K562 (cell line): Measurements from ENCODE around the gene IGF2BP3. TPM values are rescaled to one million over a fixed set of nuclear protein-coding genes. Genes with fewer than 3 reads are reported as not detected.
A peak's percentile ranks its signal among the peaks of the same experiment; 100 is the strongest.

Experiments used
- ARID1B ChIP-seq: fragments of 450-650 bp; IDR thresholded peaks from 2 replicates; pipeline ENCODE4 v1.6.1; 2016; ENCODE audit warnings: antibody characterized with exemption, mild to moderate bottlenecking, inconsistent platforms
- ATF7 ChIP-seq: fragments of 450-650 bp; IDR thresholded peaks from 2 replicates; pipeline ENCODE4 v1.7.1; 2014; ENCODE audit warnings: mild to moderate bottlenecking, moderate library complexity
- BCOR ChIP-seq: fragments of 450-650 bp; IDR thresholded peaks from 2 replicates; pipeline ENCODE4 v1.6.1; 2016
- EP300 ChIP-seq: IDR thresholded peaks from 2 replicates; pipeline ENCODE4 v1.6.1; 2012; ENCODE audit warnings: low read length, improper control_type of control experiment
- EP400 ChIP-seq: fragments of 450-650 bp; IDR thresholded peaks from 2 replicates; pipeline ENCODE4 v1.6.1; 2017; ENCODE audit warnings: antibody characterized with exemption, mild to moderate bottlenecking, moderate library complexity
- ERF ChIP-seq: fragments of 450-650 bp; formaldehyde crosslinking; IDR thresholded peaks from 2 replicates; pipeline ENCODE4 v1.4.0; 2020; ENCODE audit warnings: mild to moderate bottlenecking, mixed read lengths
- SMARCA4 ChIP-seq: fragments of 450-650 bp; IDR thresholded peaks from 2 replicates; pipeline ENCODE4 v1.6.1; 2016
- TAF1 ChIP-seq: IDR thresholded peaks from 2 replicates; pipeline ENCODE4 v1.6.1; 2011; ENCODE audit warnings: mild to moderate bottlenecking, low read length, moderate library complexity; ENCODE audit not compliant: insufficient read depth, control insufficient read depth, severe bottlenecking; ENCODE audit errors: extremely low read depth
- TCF7L2 ChIP-seq: fragments of 150-350 bp; IDR thresholded peaks from 2 replicates; pipeline ENCODE4 v1.6.1; 2016; ENCODE audit warnings: low read depth, mild to moderate bottlenecking, low read length, moderate library complexity
- TOE1 ChIP-seq, 2 experiments: fragments of 450-650 bp in 1 of 2; sonication (generic) in 1 of 2; formaldehyde crosslinking in 1 of 2; IDR thresholded peaks; 2 replicates each; pipeline versions ENCODE4 v1.7.1 to v1.8.0; 2016 to 2022; ENCODE audit warnings: borderline replicate concordance in 2 of 2, mild to moderate bottlenecking in 2 of 2, antibody characterized with exemption in 1 of 2, inconsistent platforms in 1 of 2, low read depth in 1 of 2, missing genetic modification reagents in 1 of 2, moderate library complexity in 1 of 2
- TRIM24 ChIP-seq, 2 experiments: fragments of 450-650 bp; IDR thresholded peaks; 2 replicates each; pipeline ENCODE4 v1.6.1; 2016
- ZC3H11A ChIP-seq: IDR thresholded peaks from 2 replicates; pipeline ENCODE4 v1.6.1; 2012; ENCODE audit warnings: low read depth, low read length, improper control_type of control experiment
- ZNF408 ChIP-seq: fragments of 250-450 bp; sonication (Bioruptor Pico); IDR thresholded peaks from 2 replicates; pipeline ENCODE4 v1.4.0; 2020; ENCODE audit warnings: low read depth, mild to moderate bottlenecking, moderate library complexity
- polyA plus RNA-seq, 8 experiments: library from polyadenylated mRNA; depleted of rRNA in 4 of 8; stranded (reverse) in 5 of 8; unstranded in 3 of 8; fragments of >200 nt; fragmentation: Nextera tagmentation in 2 of 8; fragmentation: Illumina TruSeq in 1 of 8; extraction: Ambion mirVana in 2 of 8; extraction: Trizol in 1 of 8; gene quantifications; 2 replicates each; pipeline versions ENCODE4 v1.2.1 to v1.2.3, GENCODE V29; 2011 to 2014; ENCODE audit warnings: inconsistent platforms in 1 of 8, missing spikeins in 1 of 8
- total RNA-seq, 7 experiments: library from RNA; depleted of rRNA in 6 of 7; stranded (reverse); fragments of >200 nt in 6 of 7; fragmentation: Illumina TruSeq in 2 of 7; extraction: Trizol in 2 of 7; gene quantifications; 2 replicates each; pipeline versions ENCODE4 v1.2.1 to v1.2.3, GENCODE V29; 2011 to 2021; ENCODE audit warnings: low replicate concordance in 1 of 7
- TF ChIP-seq, protein P1 (sequence below): fragments of 450-650 bp; IDR thresholded peaks from 2 replicates; pipeline ENCODE4 v1.6.1; 2017; ENCODE audit warnings: antibody characterized with exemption
- TF ChIP-seq, protein P2 (sequence below): sonication (generic); formaldehyde crosslinking; IDR thresholded peaks from 2 replicates; pipeline ENCODE4 v1.4.0; 2020; ENCODE audit warnings: mild to moderate bottlenecking, missing genetic modification reagents
- TF ChIP-seq, protein P3 (sequence below), 2 experiments: IDR thresholded peaks; 2 replicates each; pipeline ENCODE4 v1.6.1; 2011; ENCODE audit warnings: borderline replicate concordance in 1 of 2, control low read depth in 1 of 2, low read depth in 1 of 2, low read length in 1 of 2, mild to moderate bottlenecking in 1 of 2, mixed read lengths in 1 of 2, moderate library complexity in 1 of 2; ENCODE audit not compliant: insufficient read depth in 1 of 2, insufficient read length in 1 of 2, poor library complexity in 1 of 2, severe bottlenecking in 1 of 2; ENCODE audit errors: extremely low read depth in 1 of 2
- TF ChIP-seq, protein P4 (sequence below): IDR thresholded peaks from 3 replicates; pipeline ENCODE4 v1.6.1; 2011; ENCODE audit warnings: borderline replicate concordance, mild to moderate bottlenecking; ENCODE audit not compliant: insufficient read length, insufficient read depth
- TF ChIP-seq, protein P5 (sequence below), 2 experiments: IDR thresholded peaks in 1 of 2; conservative IDR thresholded peaks in 1 of 2; 2 replicates each; pipeline ENCODE4 v1.6.1; 2016; ENCODE audit warnings: low read depth in 2 of 2, mild to moderate bottlenecking in 1 of 2, missing compliant biosample characterization in 1 of 2, missing genetic modification characterization in 1 of 2, moderate library complexity in 1 of 2

The IGF2BP3 gene
- total and polyA plus RNA-seq, 9 of the 15 experiments (the other 6 are each of a cell fraction or from before 2014, with no cell fraction given): 8.4 to 88.1 (median 61.2) TPM

DNA sequence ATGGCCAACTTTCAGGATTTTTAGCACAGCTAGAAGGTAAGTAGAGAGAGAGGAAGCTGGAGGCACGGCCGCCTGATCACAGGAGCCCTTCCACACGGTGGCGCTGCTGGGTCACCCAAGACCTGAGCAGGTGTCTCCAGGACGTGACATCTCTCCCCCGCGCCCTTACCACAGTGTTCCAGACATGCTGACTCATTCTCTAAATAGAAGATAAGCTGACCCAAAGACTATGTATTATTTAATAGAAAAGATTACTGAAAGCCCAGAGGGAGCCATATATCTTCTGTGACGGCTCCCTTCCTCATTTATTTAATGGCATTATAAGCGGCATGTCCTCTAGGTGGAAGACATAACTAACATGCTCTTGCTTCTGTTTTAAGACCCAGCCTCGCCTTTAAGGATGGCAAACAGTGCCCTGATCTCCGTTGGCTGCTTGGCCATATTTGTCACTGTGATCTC, 197.1 kb downstream of the IGF2BP3 start (continued):
- TF ChIP-seq, protein P1, sequence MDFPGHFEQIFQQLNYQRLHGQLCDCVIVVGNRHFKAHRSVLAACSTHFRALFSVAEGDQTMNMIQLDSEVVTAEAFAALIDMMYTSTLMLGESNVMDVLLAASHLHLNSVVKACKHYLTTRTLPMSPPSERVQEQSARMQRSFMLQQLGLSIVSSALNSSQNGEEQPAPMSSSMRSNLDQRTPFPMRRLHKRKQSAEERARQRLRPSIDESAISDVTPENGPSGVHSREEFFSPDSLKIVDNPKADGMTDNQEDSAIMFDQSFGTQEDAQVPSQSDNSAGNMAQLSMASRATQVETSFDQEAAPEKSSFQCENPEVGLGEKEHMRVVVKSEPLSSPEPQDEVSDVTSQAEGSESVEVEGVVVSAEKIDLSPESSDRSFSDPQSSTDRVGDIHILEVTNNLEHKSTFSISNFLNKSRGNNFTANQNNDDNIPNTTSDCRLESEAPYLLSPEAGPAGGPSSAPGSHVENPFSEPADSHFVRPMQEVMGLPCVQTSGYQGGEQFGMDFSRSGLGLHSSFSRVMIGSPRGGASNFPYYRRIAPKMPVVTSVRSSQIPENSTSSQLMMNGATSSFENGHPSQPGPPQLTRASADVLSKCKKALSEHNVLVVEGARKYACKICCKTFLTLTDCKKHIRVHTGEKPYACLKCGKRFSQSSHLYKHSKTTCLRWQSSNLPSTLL: no peak
- TF ChIP-seq ZNF408 (CRISPR knock-in tag) (no peak), TOE1 (IDR thresholded peaks at IDR 0.05; ENCODE audit: borderline replicate concordance) (peak; percentile 40; the same call in 1 of the 2 replicates), TOE1 (CRISPR knock-in tag; IDR thresholded peaks at IDR 0.05; ENCODE audit: borderline replicate concordance, low read depth) (no peak), TCF7L2 (no peak), ERF (CRISPR knock-in tag) (no peak), ARID1B (peak; percentile 88), EP300 (peak; percentile 68; the same call in 1 of the 2 replicates), SMARCA4 (peak; percentile 92), TRIM24 (IDR thresholded peaks at IDR 0.05) (peak in 1 of 2 experiments; percentile 60; a peak in 1 of 4 replicates), ATF7 (peak; percentile 81), TAF1 (no peak), ZC3H11A (no peak), EP400 (peak; percentile 51), BCOR (no peak)
- TF ChIP-seq, protein P2, sequence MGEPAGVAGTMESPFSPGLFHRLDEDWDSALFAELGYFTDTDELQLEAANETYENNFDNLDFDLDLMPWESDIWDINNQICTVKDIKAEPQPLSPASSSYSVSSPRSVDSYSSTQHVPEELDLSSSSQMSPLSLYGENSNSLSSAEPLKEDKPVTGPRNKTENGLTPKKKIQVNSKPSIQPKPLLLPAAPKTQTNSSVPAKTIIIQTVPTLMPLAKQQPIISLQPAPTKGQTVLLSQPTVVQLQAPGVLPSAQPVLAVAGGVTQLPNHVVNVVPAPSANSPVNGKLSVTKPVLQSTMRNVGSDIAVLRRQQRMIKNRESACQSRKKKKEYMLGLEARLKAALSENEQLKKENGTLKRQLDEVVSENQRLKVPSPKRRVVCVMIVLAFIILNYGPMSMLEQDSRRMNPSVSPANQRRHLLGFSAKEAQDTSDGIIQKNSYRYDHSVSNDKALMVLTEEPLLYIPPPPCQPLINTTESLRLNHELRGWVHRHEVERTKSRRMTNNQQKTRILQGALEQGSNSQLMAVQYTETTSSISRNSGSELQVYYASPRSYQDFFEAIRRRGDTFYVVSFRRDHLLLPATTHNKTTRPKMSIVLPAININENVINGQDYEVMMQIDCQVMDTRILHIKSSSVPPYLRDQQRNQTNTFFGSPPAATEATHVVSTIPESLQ (CRISPR knock-in tag): no peak
- TF ChIP-seq, protein P3, sequence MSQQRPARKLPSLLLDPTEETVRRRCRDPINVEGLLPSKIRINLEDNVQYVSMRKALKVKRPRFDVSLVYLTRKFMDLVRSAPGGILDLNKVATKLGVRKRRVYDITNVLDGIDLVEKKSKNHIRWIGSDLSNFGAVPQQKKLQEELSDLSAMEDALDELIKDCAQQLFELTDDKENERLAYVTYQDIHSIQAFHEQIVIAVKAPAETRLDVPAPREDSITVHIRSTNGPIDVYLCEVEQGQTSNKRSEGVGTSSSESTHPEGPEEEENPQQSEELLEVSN (IDR thresholded peaks at IDR 0.05; ENCODE audit: borderline replicate concordance in 1 of 2, extremely low read depth in 1 of 2, insufficient read depth in 1 of 2, insufficient read length in 1 of 2, low read depth in 1 of 2, low read length in 1 of 2, poor library complexity in 1 of 2, severe bottlenecking in 1 of 2): peak in 1 of 2 experiments; percentile 14
- TF ChIP-seq, protein P4, sequence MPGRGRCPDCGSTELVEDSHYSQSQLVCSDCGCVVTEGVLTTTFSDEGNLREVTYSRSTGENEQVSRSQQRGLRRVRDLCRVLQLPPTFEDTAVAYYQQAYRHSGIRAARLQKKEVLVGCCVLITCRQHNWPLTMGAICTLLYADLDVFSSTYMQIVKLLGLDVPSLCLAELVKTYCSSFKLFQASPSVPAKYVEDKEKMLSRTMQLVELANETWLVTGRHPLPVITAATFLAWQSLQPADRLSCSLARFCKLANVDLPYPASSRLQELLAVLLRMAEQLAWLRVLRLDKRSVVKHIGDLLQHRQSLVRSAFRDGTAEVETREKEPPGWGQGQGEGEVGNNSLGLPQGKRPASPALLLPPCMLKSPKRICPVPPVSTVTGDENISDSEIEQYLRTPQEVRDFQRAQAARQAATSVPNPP: no peak
- TF ChIP-seq, protein P5, sequence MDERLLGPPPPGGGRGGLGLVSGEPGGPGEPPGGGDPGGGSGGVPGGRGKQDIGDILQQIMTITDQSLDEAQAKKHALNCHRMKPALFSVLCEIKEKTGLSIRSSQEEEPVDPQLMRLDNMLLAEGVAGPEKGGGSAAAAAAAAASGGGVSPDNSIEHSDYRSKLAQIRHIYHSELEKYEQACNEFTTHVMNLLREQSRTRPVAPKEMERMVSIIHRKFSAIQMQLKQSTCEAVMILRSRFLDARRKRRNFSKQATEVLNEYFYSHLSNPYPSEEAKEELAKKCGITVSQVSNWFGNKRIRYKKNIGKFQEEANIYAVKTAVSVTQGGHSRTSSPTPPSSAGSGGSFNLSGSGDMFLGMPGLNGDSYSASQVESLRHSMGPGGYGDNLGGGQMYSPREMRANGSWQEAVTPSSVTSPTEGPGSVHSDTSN (CRISPR knock-in tag; IDR thresholded peaks at IDR 0.05; ENCODE audit: low read depth): no peak
- TF ChIP-seq, protein P5 (tag; conservative IDR thresholded peaks at IDR 0.05; ENCODE audit: low read depth): peak; percentile 89
